NB4 (cell line): ENCODE results near the gene S100A10.

Experiments used
- POLR2A ChIP-seq: IDR thresholded peaks from 2 replicates; pipeline ENCODE4 v1.6.1; 2011; ENCODE audit warnings: mild to moderate bottlenecking; ENCODE audit not compliant: insufficient read length; ENCODE audit errors: extremely low read depth
- TF ChIP-seq, protein P1 (sequence below): IDR thresholded peaks from one replicate; pipeline ENCODE4 v1.5.1; 2012; ENCODE audit warnings: low read depth, low read length

- TF ChIP-seq, protein P1, sequence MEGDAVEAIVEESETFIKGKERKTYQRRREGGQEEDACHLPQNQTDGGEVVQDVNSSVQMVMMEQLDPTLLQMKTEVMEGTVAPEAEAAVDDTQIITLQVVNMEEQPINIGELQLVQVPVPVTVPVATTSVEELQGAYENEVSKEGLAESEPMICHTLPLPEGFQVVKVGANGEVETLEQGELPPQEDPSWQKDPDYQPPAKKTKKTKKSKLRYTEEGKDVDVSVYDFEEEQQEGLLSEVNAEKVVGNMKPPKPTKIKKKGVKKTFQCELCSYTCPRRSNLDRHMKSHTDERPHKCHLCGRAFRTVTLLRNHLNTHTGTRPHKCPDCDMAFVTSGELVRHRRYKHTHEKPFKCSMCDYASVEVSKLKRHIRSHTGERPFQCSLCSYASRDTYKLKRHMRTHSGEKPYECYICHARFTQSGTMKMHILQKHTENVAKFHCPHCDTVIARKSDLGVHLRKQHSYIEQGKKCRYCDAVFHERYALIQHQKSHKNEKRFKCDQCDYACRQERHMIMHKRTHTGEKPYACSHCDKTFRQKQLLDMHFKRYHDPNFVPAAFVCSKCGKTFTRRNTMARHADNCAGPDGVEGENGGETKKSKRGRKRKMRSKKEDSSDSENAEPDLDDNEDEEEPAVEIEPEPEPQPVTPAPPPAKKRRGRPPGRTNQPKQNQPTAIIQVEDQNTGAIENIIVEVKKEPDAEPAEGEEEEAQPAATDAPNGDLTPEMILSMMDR: no peak
- TF ChIP-seq POLR2A: no peak
Measured at GRCh38 chr1:152024223-152024622, 30.6 kb upstream of the S100A10 start.
